DND-41 (cell line): Measurements from ENCODE around the gene STX10.

Experiments used
- EZH2 ChIP-seq: IDR thresholded peaks from 3 replicates; pipeline ENCODE4 v1.6.1; 2012; ENCODE audit warnings: borderline replicate concordance, low read depth, mild to moderate bottlenecking, moderate library complexity, low read length, inconsistent platforms; ENCODE audit not compliant: severe bottlenecking
- TF ChIP-seq, protein P1 (sequence below): IDR thresholded peaks from 2 replicates; pipeline ENCODE4 v1.5.1; 2012; ENCODE audit warnings: borderline replicate concordance, low read length, moderate library complexity, mild to moderate bottlenecking; ENCODE audit not compliant: poor library complexity, severe bottlenecking; ENCODE audit errors: extremely low read depth

DNA sequence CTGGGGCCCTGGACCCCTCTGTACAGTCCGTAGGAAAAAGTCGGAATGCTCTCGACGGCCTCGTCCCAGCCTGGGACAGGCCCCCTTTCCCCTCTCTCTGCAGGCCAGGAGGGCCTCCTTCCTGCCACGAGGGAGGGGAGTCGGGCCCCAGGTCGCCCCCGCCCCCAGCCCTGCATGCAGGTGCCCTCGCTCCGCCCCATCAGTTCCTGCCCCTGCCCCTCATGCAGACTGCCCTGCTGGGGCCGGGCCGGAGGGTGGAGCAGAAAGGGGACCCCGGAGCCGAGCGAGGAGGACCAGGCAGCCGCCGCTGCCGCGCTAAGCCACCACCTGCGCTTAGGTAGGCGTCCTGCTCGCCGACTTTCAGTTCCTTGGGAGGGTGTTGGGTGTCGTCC is 54.8 kb downstream of the STX10 start:
- TF ChIP-seq, protein P1, sequence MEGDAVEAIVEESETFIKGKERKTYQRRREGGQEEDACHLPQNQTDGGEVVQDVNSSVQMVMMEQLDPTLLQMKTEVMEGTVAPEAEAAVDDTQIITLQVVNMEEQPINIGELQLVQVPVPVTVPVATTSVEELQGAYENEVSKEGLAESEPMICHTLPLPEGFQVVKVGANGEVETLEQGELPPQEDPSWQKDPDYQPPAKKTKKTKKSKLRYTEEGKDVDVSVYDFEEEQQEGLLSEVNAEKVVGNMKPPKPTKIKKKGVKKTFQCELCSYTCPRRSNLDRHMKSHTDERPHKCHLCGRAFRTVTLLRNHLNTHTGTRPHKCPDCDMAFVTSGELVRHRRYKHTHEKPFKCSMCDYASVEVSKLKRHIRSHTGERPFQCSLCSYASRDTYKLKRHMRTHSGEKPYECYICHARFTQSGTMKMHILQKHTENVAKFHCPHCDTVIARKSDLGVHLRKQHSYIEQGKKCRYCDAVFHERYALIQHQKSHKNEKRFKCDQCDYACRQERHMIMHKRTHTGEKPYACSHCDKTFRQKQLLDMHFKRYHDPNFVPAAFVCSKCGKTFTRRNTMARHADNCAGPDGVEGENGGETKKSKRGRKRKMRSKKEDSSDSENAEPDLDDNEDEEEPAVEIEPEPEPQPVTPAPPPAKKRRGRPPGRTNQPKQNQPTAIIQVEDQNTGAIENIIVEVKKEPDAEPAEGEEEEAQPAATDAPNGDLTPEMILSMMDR: no peak
- TF ChIP-seq EZH2: no peak
